ACC112 (cell line): ENCODE results near the gene SSBP1.

Experiments used
- H2AFZ ChIP-seq: fragments of 200-600 bp; sonication (generic); one replicate; pipeline ENCODE4 v1.6.0; 2017; ENCODE audit warnings: antibody characterized with exemption, low read length; ENCODE audit not compliant: unreplicated experiment
- H3K27ac ChIP-seq: fragments of 200-600 bp; sonication (generic); 2 replicates; pipeline ENCODE4 v1.5.1; 2014; ENCODE audit warnings: low read depth, mild to moderate bottlenecking, antibody characterized with exemption, low read length, moderate library complexity
- H3K27me3 ChIP-seq: fragments of 200-600 bp; sonication (generic); 2 replicates; pipeline ENCODE4 v1.6.1; 2014; ENCODE audit warnings: mild to moderate bottlenecking, antibody characterized with exemption, low read length, moderate library complexity, mixed read lengths; ENCODE audit not compliant: insufficient read depth
- H3K36me3 ChIP-seq: fragments of 200-600 bp; sonication (generic); 2 replicates; pipeline ENCODE4 v1.6.1; 2016; ENCODE audit warnings: mild to moderate bottlenecking, antibody characterized with exemption, low read length, moderate library complexity, mixed read lengths; ENCODE audit not compliant: insufficient read depth
- H3K4me1 ChIP-seq: fragments of 200-600 bp; sonication (generic); one replicate; pipeline ENCODE4 v1.6.1; 2016; ENCODE audit warnings: low read length, mixed read lengths; ENCODE audit not compliant: insufficient read depth, unreplicated experiment, control insufficient read depth
- H3K4me3 ChIP-seq: fragments of 200-600 bp; sonication (generic); 2 replicates; pipeline ENCODE4 v1.5.1; 2014; ENCODE audit warnings: mild to moderate bottlenecking, low read depth, low read length
- H3K79me2 ChIP-seq: fragments of 200-600 bp; sonication (generic); one replicate; pipeline ENCODE4 v1.6.0; 2016; ENCODE audit warnings: low read length; ENCODE audit not compliant: control insufficient read depth, unreplicated experiment, insufficient read depth

SSBP1 gene

GRCh38 chr7:141709749-141710148, 28.4 kb upstream of the SSBP1 start:
- H2AFZ ChIP-seq, result no peak overlapping the region
- H3K27me3 ChIP-seq, result peaks cover 37% of the 10 kb centered on the region; the same call in 1 of the 2 replicates
- H3K36me3 ChIP-seq, result no peaks in the 10 kb centered on the region
- H3K27ac ChIP-seq, result no peak overlapping the region
- H3K4me1 ChIP-seq, result no peaks in the 10 kb centered on the region
- H3K79me2 ChIP-seq, result no peaks in the 10 kb centered on the region
- H3K4me3 ChIP-seq, result no peak overlapping the region

GRCh38 chr7:141710301-141710700, 27.9 kb upstream of the SSBP1 start:
- Histone ChIP-seq H2AFZ (no peak overlapping the region), H3K4me3 (no peak overlapping the region), H3K79me2 (no peaks in the 10 kb centered on the region), H3K27ac (no peak overlapping the region), H3K27me3 (peaks cover 43% of the 10 kb centered on the region), H3K36me3 (no peaks in the 10 kb centered on the region), H3K4me1 (no peaks in the 10 kb centered on the region)

GRCh38 chr7:141712603-141713255, 25.4 kb upstream of the SSBP1 start:
- Histone ChIP-seq H3K36me3 (no peaks in the 10 kb centered on the region), H3K27me3 (peaks cover 56% of the 10 kb centered on the region), H3K4me3 (no peak overlapping the region), H2AFZ (no peak overlapping the region), H3K27ac (no peak overlapping the region), H3K4me1 (no peaks in the 10 kb centered on the region), H3K79me2 (no peaks in the 10 kb centered on the region)

GRCh38 chr7:141713890-141714289, 24.3 kb upstream of the SSBP1 start:
- no peaks in the 10 kb centered on the region for H3K4me1 ChIP-seq
- H3K79me2 ChIP-seq, result no peaks in the 10 kb centered on the region
- no peak overlapping the region for H3K27ac ChIP-seq
- no peak overlapping the region for H2AFZ ChIP-seq
- H3K36me3 ChIP-seq, result no peaks in the 10 kb centered on the region
- H3K27me3 ChIP-seq, result peaks cover 62% of the 10 kb centered on the region
- H3K4me3 ChIP-seq, result no peak overlapping the region

- Histone ChIP-seq H3K27ac (no peak overlapping the region), H3K4me3 (no peak overlapping the region), H3K36me3 (no peaks in the 10 kb centered on the region), H2AFZ (no peak overlapping the region), H3K4me1 (no peaks in the 10 kb centered on the region), H3K27me3 (peaks cover 59% of the 10 kb centered on the region), H3K79me2 (no peaks in the 10 kb centered on the region)
Measured at GRCh38 chr7:141714571-141714970, 23.6 kb upstream of the SSBP1 start.

GRCh38 chr7:141715018-141715417, 23.1 kb upstream of the SSBP1 start:
- H2AFZ ChIP-seq, result no peak overlapping the region
- H3K27ac ChIP-seq, result no peak overlapping the region
- no peaks in the 10 kb centered on the region for H3K4me1 ChIP-seq
- H3K4me3 ChIP-seq, result no peak overlapping the region
- no peaks in the 10 kb centered on the region for H3K79me2 ChIP-seq
- H3K27me3 ChIP-seq, result peaks cover 56% of the 10 kb centered on the region
- H3K36me3 ChIP-seq, result no peaks in the 10 kb centered on the region

GRCh38 chr7:141715794-141716689, 22.1 kb upstream of the SSBP1 start:
- H3K4me1 ChIP-seq, result no peaks in the 10 kb centered on the region
- peaks cover 58% of the 10 kb centered on the region for H3K27me3 ChIP-seq
- H2AFZ ChIP-seq, result no peak overlapping the region
- no peaks in the 10 kb centered on the region for H3K36me3 ChIP-seq
- H3K79me2 ChIP-seq, result no peaks in the 10 kb centered on the region
- no peak overlapping the region for H3K4me3 ChIP-seq
- no peak overlapping the region for H3K27ac ChIP-seq

- Histone ChIP-seq H3K27me3 (peaks cover 58% of the 10 kb centered on the region), H3K79me2 (no peaks in the 10 kb centered on the region), H3K36me3 (no peaks in the 10 kb centered on the region), H3K4me1 (no peaks in the 10 kb centered on the region), H2AFZ (no peak overlapping the region), H3K4me3 (no peak overlapping the region), H3K27ac (no peak overlapping the region)
Measured at GRCh38 chr7:141717450-141717849, 20.7 kb upstream of the SSBP1 start.

- Histone ChIP-seq H3K36me3 (no peaks in the 10 kb centered on the region), H3K27ac (no peak overlapping the region), H3K27me3 (peaks cover 33% of the 10 kb centered on the region), H3K4me3 (no peak overlapping the region), H3K79me2 (no peaks in the 10 kb centered on the region), H3K4me1 (no peaks in the 10 kb centered on the region), H2AFZ (no peak overlapping the region)
Measured at GRCh38 chr7:141722529-141722928, 15.6 kb upstream of the SSBP1 start.

- H3K27me3 ChIP-seq, result peaks cover 30% of the 10 kb centered on the region
- no peak overlapping the region for H3K4me3 ChIP-seq
- H2AFZ ChIP-seq, result no peak overlapping the region
- H3K4me1 ChIP-seq, result no peaks in the 10 kb centered on the region
- H3K36me3 ChIP-seq, result no peaks in the 10 kb centered on the region
- no peak overlapping the region for H3K27ac ChIP-seq
- H3K79me2 ChIP-seq, result no peaks in the 10 kb centered on the region
Measured at GRCh38 chr7:141729020-141729419, 9.1 kb upstream of the SSBP1 start.
